Gastroesophageal sphincter (tissue), 3 donors: Measurements from ENCODE around the gene SPCS2.

ENCODE experiments used
- POLR2AphosphoS5 ChIP-seq: sonication (generic); formaldehyde crosslinking; IDR thresholded peaks from one replicate; pipeline ENCODE4 v1.6.1; 2017; ENCODE audit warnings: antibody characterized with exemption
- TF ChIP-seq, protein P1 (sequence below), 4 experiments: fragments of 200-600 bp in 2 of 4; fragments of 450-650 bp in 2 of 4; sonication (generic) in 1 of 4; IDR thresholded peaks; one replicate each; pipeline ENCODE4 v1.5.1; 2017 to 2019; ENCODE audit warnings: antibody characterized with exemption in 4 of 4, mild to moderate bottlenecking in 2 of 4, moderate library complexity in 2 of 4

DNA sequence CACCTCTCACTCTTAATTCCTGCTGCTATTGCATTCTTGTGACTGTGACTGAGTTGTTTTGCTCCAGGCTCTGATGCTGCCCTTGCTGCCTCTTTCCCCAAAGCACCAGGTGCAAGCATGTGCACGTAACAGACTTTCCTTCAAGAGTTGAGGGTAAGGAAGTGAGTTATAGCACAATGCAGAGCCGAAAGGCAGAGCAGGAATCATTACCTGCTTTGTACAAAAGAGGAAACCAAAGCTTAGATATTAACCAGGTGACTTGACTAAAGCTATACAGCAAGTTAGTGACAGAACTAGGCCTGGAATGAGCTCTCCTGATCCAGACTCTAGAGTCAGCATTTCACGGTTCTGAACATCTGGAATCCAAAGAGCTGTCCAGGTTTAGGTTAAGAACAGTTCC, 73.2 kb downstream of the SPCS2 start:
- TF ChIP-seq, protein P1, sequence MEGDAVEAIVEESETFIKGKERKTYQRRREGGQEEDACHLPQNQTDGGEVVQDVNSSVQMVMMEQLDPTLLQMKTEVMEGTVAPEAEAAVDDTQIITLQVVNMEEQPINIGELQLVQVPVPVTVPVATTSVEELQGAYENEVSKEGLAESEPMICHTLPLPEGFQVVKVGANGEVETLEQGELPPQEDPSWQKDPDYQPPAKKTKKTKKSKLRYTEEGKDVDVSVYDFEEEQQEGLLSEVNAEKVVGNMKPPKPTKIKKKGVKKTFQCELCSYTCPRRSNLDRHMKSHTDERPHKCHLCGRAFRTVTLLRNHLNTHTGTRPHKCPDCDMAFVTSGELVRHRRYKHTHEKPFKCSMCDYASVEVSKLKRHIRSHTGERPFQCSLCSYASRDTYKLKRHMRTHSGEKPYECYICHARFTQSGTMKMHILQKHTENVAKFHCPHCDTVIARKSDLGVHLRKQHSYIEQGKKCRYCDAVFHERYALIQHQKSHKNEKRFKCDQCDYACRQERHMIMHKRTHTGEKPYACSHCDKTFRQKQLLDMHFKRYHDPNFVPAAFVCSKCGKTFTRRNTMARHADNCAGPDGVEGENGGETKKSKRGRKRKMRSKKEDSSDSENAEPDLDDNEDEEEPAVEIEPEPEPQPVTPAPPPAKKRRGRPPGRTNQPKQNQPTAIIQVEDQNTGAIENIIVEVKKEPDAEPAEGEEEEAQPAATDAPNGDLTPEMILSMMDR (IDR thresholded peaks at IDR 0.05) = no peak
- TF ChIP-seq POLR2AphosphoS5 = no peak
